ENCODE measurements around the gene SPOCK1.

SPOCK1 gene

DNA sequence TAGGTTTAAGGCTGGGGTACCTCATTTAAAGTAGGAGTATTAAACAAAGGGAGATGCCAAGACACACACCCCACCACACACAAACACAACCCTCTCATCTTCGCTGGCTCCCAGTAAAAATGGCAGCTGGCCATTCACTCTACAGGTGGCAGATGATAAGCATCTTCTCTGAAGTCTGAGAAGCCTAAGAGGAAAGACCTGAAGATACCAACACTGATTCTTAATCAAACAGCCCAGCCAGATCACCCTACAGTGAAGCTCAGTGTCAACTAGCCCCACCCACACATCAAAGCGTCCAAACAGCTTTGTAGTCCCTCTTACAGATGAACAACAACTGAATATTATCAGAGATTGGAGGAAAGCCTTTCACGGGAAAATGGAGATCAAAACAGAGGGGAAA, 59.5 kb downstream of the SPOCK1 start:
- DNase-seq, result no peak

DNA sequence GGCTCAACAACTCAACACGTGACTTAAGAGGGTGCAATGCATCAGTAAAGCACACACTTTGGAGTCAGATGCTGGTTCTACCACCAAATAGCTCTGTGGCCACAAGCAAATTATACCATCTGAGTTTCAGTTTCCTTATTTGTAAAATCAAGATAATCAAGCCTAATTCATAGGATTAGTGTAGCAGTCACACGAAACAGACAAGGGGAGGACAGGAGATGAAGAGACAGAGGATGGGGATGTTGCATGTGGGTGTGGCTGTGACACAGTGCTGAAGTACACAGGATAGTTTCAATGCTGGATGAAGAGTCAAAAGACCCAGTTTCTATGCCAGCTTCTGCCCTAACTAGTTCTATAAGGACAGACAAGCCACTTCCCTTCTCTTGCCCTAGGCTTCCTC, 60.2 kb downstream of the SPOCK1 start:
- DNase-seq, result no peak

DNA sequence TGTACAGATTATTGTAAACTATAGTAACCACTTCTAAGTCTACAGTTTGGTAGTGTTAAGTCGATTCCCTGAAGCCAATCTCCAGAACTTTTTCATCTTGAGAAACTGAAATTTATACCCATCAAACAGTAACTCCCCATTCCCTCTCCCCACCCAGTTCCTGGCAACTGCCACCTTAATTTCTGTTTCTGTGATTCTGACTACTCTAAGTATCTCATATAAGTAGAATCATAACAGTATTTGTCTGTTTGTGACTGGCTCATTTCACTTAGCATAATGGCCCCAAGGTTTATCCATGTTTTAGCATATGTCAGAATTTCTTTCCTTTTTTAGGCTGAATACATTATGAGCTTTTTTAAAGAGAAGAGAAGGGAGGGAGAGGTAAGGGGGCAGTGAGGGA, 61.4 kb downstream of the SPOCK1 start:
- DNase-seq, result no peak

DNA sequence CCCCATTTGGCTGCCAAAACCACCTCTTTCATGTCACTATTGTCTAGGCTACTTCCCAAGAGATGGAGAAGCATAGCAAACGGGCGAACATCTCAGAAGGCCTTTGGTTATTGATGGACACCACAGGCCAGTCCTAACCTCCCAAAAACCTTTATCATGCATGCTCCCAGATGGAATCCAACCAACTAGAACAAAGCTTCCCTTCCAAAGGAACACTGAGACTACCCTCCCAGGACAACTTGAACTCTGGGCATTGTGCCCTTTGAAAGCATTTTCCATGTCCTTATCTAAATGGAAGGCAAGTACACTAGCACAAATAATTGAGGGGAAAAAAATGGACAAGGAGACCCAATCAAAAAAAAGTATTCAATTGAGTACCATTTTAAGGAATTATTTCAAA, 65.6 kb downstream of the SPOCK1 start:
- no peak for DNase-seq

DNA sequence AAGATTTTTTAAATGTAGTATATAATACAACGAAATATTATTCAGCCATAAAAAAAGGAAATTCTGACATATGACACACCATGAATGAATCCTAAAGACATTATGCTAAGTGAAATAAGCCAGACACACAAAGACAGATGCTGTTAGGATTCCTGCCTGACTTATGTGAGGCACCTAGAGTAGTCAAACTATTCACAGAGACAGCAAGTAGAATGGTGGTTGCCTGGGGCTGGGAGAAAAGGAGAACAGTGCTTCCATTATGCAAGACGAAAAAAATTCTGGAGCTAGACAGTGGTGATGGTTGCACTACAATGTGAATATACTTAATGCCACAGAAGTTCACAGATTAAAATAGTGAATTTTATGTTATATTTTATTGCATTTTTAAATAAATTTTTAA, 66.8 kb downstream of the SPOCK1 start:
- no peak for DNase-seq

DNA sequence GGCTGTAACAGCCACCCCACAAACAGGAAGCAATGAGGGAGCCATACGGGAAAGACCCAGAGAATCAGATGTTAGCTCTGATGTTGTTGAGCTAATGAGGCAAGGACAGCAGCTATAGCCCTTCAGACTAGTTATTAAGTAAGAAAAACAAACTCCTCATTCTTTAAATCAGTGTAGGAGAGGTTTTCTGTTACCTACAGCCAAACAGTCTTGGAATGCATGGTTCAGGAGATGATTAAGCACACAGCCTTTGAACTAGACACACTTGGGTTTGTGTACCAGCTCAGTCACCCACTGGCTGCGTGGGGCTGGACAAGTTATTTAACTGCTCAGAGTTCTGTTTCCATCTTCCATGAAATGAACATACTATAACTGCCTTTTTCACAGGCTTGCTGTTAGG, 68.1 kb downstream of the SPOCK1 start:
- no peak for DNase-seq

DNA sequence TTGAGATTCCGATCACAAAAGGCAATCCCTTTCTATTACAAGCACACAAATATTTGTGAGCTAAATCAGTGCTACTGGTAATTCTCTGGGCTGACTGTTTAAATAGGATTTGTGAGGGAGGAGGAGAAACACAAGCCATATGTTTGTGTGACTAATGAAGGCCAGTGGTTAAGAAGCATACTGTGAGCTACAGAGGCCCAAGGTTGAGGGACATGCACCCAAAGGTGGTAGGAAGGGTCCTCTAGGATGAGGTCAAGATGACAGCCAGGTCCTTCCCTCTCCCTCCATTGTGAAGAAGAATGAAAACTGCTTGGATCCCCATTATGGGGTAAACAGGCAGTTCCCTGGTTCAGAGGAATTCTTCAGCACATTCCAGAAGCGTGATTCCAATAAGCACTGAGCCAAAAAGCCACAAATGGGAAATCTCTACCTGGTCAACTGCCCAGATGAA, 83.9 kb downstream of the SPOCK1 start:
- no peak for DNase-seq

DNA sequence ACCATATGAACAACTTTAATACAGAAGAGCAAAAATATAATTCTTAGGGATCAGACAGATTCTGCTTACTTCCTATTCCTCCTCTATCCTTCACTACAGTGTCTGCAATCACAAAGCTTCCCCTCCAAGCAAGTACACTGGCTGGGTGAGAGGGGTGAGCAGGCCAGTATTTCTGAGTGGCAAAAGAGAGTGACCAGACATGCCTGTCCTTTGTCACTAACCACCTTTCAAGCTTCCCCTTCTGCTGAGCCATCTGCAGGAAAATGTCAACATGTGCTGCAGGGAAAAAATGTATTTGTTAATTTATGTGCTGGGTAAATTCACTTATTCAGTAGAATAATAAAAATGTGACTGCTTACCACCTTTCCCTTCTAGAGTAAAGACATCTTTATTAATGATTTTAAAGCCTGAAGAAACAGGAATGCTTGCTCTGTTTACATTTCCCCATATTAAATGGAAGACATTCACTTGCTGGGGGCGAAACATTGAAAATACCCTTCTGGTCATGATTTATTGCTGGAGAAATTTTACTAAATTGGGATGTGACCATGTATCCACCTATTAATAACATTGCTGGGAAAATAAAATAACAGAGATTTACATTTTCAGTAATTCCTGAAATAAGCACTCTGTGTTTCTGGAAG, 84.9 kb downstream of the SPOCK1 start:
- DNase-seq, result no peak

DNA sequence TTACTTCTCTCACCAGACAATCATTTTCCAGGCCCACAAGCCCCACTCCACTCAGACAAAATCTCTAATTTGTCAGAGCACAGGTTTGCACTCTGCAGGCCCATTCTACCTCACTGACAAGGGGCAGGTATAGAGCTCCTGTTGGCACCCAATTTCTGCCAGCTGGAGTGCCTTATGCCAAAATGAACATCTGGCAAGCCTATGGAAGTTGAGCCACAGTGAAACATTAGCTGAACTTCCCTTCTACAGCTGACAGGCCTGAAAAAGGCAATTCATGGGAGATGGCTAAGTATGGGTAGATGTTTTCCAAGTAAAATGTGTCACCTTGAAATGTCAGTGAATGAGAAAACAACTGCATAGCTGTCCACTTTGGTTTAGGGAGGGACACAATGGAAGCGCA, 87.0 kb downstream of the SPOCK1 start:
- no peak for DNase-seq

DNA sequence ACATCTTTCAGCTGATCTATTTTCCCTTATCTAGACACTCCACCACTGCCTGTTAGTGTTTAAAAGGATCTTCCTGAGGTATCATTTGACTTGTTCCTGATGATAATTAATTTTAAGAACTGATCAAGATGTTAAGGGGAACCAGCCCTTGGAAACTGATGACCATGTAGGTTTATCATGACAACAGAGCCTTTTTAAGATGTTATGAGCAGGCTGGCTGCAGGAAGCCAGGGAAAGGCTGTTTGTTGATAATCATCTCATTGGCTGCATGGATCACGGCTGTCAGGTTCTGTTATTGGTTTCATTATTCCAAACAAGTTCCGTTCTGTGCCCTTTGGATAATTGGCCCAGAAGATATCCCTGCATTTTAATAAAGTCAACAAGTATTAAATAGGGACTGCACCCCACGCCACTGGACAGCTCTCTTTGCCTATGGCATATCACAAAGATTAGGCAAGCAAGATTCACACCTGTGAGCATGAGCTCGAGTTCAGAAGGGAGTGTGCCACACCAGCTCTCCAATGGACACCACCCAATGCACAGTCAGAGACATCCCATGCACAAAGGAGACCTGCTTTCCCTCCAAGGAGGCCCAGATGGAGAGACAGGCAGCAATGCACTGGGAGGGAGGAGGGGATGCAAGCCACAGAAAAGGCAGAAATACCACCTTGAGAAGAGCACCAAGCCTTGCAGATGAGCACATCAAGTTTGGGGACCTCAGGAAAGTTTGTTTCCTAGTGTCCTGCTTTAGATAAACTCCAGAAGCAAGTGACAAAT, 88.7 kb downstream of the SPOCK1 start:
- no peak for DNase-seq

DNA sequence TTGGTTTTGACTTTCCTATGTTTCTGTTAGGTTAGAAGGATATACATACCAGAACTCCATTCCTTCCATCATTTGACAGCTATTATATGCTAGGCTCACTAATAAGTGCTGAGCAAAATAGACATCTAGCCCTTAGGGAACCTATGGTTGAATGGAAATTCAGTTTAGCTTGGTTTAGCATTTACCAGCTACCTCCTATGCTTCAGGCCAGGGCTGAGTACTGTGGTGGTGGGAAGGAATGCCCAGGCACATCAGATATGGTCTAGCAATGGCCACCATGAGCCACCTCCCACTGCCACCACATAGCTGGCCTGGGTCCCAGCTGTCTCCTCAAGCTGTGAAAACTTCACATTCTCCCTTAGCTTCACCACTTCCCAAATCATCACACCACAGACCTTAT, 89.4 kb downstream of the SPOCK1 start:
- no peak for DNase-seq

DNA sequence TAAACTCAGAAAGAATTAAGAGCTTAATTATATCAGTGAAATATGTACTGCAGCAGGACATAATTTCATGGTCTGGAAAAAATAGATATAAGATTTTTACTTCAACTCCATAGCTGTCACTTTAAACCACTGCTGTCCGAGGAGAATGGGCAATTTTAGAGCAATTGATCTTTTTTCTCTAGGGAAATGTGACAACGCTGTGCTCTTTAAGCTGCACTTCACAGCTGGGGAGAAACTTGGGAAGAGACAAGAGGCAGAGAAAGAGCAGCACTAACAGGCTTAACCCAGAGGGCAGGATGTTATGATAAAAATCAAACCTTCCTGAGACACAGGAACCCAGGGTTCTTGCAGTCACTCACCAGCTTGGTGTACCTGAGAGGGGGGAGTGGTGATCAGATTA, 92.0 kb downstream of the SPOCK1 start:
- DNase-seq, result no peak

DNA sequence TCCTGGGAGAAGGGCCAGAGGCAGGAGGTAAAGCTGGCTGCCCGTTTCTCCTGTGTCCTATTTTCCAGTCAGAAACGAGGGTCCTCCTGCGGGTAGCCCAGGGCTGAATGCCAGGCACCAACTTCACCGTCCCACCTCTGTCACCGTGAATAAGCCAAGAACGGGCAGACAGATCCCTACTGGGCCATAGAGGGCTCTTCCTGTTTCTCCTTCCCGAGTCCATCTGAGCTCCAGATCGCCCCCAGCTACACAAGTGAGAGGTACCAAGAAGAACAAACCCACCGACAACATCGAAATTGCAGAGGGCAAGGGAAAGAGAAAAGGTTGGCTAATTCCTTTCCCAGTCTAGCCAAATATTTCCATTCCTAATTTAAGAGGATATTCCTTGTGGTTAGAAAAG, 93.7 kb downstream of the SPOCK1 start:
- no peak for DNase-seq

DNA sequence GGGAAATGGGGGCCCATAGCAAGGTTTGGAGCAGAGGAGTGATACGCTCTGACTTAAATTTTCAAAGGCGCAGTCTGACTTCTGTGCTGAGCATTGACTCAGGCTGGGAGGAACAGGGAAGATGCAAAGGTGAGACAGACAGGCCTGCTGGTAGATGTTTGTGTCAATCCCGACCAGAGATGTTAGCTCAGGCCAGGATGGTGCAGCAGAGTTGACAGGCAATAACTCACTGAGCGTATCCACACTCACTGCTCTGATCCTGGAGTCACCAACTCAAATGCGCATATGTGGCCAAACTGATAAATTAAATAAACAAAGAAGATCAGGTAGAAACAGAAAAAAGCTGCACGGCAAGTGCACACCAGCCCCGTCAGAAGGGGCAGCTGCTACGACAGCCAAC, 95.3 kb downstream of the SPOCK1 start:
- no peak for DNase-seq

DNA sequence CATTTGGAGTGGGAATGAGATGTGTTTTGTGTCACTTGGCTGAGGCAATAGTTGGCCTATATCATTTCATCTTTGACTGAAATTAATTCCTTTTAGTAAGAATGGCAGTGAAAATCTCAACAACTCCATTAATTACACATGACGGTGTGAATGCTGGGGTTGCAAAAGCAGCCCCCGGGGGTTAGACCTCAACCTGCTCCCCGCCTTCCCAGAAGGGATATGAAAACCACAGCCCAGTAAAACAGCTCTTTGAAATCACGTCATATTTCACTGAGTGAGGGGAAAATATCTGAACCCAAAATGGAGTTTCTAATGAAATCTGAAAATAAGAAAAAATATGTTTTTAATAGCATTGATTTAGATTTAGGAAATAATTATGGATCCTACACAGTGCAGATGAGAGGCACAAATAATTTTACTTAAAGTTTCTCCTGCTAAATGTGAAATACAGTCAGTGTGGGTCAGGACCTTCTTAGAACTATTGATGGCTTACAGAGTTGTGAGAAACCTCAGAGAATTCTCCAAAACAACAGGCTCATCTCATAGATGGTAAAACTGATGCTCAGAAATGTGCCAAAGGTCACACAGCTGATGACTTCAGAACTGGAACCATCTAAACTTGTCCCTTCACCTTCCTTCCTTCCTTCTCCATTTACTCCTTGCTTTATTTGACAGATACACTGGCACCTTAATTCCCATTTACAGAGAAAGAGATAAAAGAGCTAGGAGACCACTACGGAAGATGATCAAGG, 96.5 kb downstream of the SPOCK1 start:
- no peak for DNase-seq

DNA sequence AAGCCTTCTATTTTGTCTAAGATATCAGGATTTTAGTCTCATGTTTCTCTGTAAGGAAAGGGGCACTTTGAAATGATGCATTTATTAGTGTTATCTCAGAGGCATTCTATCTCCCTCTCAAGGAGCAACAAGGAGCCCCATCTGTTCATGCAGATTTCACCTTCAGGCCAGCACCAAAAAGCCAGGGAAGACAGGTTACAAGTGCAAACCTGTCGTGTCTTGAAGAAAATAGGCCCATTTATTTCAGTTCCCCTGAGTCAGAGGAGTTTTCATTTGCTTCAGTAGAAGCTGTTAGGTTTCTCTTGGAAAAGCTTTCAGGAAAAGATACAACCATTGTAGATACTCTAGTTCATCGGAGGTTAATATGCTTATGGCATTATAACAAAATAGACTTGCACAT, 97.2 kb downstream of the SPOCK1 start:
- no peak for DNase-seq

DNA sequence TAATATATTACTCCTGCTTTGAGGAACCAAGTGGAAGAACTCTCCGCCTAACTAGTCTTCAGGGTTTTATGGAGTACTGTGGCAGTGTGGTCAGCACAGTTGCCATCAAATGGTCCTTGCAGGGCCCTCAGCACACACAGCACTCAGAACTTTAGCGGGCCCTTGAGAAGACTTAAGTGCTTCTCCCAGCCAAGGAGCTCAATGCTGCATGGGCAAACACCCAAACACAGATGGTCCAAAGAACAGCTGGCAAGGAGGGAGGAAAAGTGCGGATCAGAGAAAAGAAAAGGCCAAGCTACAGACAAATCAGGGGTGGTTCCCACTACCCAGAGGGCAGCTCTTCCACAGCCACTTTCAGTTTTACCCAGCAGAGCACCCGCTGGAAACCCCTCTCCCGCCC, 98.6 kb downstream of the SPOCK1 start:
- DNase-seq, result no peak

DNA sequence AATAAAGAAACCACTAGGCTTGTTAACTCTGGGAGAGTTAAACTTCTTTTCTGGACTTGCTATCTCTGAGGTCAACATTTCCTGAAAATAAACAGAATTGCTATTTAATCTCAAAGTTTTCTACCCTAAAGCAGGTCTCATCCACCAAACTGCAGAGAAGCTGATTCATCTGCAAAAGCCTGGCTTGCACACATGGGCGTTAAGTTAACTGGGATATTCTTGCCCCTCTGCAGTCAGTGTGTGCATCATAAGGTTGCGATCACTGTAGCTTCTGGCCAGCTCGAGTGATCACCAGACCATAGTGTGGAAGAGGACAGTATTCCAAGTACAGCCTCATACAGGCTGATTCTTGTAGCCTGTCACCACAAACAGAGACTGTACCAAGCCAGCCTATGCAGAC, 99.2 kb downstream of the SPOCK1 start:
- DNase-seq, result no peak

DNA sequence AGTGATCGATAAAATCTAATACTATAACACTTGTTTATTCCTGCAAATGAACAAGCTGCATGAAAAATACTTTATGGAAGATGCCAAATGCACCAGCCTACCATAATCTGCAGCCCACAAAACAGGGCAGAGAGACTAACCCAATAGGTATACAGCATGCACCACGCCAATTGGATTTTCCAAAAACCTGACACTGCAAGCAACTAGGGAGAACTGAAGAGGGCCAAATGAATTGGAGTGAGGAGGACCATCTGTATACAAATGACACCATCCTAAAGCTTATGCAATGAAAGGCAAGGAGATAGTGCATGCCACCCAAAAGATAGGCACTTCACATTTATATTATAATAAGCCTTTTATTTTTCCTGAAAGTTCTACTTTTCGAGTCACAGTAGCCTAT, 100.4 kb downstream of the SPOCK1 start:
- no peak for DNase-seq

DNA sequence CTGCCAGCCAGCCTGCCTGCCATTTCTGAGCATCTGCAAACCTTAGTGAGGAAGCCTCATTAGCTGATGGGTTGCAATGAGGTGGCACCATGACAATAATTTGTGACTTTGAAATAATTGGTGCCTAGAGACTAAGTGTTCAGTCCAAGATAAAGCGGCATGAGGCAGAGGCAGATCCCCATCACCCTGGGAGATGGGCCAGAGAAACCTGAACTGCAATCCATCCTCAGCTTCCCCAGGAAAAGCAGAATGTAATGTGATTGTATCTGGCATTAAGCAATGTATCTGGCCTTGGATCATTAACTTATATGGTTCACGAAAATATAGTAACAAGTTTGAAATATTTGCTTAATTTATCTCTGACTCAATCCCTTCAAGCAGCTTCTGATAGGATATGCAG, 101.0 kb downstream of the SPOCK1 start:
- no peak for DNase-seq

DNA sequence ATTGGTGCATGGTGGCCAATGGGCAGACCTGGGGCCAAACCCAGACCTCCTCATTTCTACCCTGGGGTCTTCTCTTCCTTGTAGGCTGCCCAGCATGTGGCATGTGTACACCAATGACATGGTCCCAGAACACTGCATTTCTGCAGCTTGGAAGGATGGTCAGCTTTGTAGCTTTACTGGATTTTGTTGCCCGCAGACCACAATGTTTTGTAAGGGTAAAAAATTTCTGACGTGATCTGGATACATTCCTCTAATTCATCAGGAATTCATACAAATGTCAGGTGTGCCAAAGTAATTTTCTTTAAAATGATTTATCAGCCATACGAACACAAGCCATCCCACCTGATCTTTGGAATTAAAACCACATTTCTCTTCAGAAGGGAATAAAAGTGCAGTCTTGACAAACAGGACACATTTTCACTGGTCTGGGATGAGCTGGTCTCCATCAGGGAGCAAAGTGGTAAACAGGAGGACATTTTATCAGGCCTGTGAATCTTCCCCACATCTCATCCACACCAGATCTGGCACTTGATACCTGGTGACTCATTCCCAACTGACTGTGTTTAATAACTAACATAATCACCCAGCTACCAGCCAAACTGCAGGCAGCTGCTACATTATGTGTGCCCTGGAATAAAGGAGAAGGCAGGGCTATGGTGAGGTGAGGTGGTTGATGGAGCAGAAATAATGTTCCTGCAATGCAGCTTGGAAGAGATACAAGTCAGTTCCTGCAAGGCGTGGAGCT, 103.9 kb downstream of the SPOCK1 start:
- DNase-seq, result no peak

DNA sequence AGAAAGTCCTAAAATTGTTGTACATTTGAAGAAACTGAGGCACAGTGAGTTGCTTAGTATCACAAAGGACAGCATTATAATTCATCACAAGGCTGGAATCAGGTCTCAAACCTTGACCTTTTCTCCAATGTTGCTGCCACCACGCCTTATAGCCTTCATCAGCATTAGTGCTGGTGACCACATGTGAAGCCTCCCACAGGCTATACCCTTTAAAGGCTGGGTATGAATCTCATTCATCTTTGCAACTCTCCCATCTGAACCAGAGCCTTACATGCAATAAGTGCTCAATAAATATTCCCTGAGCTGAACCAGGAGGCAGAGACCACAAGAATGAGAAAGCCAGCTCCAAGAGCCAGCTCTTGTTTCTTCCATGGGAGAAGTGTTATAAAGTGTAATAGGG, 104.7 kb downstream of the SPOCK1 start:
- no peak for DNase-seq

Measured in stimulated activated CD4-positive, alpha-beta T cell treated with anti-CD3 and anti-CD28 coated beads, Interleukin-4, amount 100 ng/mL, for 4 hours (primary cell).